ENCODE measurements around the gene MDP1.
A peak's percentile ranks its signal among the peaks of the same experiment; 100 is the strongest.
"Not testable (repeated sequence)": the region's sequence is repeated elsewhere in the genome, so short reads cannot be mapped to it uniquely, and the experiment has no call there.

The MDP1 gene

DNA sequence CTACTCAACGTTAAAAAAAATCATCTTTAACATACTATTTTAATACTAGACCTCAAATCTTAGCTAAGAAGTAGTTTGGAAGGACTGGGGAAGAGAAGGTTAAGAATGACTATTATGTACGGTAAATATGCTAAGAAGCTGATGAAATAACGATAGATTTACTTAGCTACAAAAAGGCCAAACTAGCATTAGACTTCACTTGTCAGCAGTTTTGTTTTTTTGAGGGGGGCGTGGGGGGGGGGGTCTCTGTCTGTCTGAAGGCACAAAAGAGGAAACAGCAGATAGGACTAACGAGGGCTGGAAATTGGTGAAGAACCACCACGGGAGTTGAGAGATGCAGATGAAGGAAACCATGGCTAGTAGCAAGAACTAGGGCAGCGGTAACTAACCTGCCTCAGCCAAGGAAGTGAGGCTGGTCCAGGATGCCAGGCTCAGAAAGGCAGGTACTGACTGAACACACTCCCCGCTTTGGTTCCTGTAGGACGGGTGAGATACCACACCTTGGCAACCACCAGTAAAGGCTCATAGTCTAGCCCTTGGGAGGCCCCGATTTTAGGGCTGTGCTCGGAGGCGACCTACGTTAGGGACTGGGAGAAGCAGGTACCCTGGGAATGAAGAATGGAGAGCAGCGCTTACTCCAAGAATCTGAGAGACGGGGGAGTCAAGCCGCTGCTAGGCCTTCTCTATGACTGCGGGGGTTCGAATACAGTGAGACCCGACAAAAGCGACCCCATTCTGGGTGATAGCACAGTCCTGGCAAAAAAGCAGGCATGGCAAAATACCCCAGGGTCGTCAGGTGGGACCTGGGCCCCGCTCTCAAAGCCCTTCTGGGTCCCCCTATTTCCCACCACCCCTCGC, 15.6 kb upstream of the MDP1 start:
- DNase-seq: no peak

DNA sequence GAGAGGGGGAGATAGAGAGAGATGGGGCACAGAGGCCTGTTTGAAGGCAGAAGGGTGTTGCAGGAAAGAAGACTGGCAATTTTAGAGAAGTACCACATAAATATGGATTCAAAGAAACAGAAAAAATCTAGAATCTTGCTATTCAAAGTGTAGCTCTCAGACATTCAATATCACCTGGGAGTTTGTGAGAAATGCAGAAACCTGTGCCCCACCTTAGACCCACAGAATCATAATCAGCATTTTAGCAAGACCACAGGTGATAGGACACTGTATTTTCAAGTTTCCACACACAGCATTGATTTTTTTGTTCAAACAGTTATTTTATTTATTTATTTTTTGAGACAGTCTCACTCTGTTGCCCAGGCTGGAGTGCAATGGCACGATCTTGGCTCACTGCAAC, 13.0 kb upstream of the MDP1 start:
- no peak for DNase-seq

DNA sequence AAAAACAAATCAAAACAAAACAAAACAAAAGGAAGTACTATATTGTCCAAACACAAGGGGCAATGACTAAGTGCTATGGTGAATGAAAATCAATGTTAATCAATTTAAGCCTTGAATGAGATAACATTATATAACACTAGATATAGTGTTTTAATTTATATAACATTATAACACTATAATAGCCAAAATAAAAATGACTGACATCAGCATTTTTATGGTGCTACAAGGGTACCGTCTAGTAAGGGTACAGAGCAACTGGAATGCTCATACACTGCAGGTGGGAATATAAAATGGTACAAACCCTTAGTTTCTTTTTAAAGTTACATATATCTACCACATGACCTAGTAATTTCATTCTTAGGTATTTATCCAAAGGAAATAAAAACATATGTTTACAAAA, 10.6 kb upstream of the MDP1 start:
- DNase-seq: no peak

DNA sequence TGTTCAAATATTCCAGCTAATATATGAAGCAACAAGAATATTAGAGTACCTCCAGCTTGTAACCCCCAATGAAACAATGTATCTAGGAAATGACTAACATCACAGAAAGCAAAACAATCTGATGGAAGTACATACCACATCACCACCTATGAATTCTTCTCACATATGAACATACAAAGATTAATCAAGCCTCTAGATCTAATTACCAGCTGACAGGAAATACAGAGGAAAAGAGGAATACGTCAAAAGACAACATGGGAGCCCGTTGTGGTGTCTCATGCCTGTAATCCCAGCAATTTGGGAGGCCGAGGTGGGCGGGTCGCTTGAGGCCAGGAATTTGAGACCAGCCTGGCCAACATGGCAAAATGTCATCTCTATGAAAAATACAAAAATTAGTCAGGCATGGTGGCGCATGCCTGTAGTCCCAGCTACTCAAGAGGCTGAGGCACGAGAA, 8.8 kb upstream of the MDP1 start:
- no peak for DNase-seq

DNA sequence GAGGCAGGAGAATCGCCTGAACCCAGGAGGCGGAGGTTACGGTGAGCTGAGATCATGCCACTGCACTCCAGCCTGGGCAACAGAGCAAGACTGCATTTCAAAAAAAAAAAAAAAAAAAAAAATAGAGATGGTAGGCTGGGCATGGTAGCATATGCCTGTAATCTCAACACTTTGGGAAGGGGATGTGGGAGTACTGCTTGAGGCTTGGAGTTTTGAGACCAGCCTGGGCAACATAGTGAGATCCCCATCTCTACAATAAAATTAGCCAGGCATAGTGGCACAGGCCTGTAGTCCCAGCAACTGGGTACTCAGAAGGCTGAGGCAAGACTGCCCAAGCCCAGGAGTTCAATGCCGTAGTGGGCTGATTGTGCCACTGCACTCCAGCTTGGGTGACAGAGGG, 7.1 kb upstream of the MDP1 start:
- not testable (repeated sequence) for DNase-seq

DNA sequence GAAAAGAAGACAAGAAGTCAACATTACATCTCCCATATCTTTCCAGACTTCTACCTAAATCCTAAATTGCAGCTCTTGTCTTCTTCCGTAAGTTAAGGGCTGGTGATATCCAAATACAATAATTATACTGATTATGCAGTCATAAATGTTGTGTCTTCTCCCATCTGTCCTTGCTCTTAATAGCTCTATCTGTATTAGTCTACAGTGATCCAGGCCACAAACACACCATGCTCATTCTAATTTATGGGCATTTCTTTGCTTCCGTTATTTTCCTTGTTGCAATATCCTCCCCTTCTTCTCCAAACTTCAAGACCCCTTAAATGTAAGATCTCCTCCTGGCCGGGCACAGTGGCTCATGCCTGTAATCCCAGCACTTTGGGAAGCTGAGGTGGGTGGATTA, 3.7 kb upstream of the MDP1 start:
- no peak for DNase-seq

DNA sequence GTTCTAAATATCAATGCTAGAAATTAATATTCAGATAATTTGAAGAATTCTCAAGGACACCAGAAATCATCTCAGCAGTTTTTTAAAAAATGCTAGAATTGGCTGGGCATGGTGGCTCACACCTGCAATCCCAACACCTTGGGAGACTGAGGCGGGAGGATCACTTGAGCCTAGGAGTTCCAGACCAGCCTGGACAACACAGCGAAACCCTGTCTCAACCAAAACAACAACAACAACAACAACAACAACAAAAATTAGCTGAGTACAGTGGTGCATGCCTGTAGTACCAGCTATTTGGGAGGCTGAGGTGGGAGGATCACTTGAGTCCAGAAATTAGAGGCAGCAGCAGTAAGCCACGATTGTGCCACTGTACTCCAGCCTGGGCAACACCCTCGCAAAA, 3.2 kb upstream of the MDP1 start:
- no peak for DNase-seq

DNA sequence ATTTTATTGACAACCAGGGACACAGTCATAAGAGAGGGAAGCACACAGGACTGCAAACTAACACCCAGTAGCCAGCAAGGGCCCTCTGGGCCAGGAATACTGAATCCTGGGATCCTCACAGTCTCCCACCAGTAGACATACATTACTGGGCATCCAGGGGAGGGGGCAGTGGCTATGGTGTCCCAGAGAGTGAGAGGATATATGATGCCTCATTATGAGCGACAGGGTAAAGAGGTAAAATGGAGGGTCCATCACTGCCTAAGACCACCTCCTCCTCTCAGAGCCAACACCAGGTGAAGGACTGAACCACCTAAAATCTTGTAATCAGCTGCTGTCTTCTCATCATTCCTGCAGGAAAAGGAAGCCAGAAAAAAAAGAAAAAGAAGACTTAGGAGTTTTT, 1.0 kb upstream of the MDP1 start:
- DNase-seq: not testable (repeated sequence)

DNA sequence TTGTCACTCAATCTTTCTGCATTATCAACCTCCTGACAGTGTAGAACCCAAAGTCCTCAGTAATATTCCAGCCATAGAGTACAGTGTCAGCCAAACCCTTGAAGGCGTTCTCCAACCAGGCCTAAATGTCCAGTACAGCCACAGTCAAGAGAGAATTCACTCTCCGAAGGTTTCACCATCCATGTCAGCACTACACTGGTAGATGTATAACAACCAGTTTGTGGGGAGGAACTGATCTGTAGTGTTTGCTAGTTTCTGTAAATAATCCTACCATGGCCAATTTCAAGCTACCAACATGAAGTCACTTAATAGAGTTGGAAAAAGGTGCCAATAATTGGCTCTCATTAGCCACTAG, 456 bp upstream of the MDP1 start:
- DNase-seq: no peak

DNA sequence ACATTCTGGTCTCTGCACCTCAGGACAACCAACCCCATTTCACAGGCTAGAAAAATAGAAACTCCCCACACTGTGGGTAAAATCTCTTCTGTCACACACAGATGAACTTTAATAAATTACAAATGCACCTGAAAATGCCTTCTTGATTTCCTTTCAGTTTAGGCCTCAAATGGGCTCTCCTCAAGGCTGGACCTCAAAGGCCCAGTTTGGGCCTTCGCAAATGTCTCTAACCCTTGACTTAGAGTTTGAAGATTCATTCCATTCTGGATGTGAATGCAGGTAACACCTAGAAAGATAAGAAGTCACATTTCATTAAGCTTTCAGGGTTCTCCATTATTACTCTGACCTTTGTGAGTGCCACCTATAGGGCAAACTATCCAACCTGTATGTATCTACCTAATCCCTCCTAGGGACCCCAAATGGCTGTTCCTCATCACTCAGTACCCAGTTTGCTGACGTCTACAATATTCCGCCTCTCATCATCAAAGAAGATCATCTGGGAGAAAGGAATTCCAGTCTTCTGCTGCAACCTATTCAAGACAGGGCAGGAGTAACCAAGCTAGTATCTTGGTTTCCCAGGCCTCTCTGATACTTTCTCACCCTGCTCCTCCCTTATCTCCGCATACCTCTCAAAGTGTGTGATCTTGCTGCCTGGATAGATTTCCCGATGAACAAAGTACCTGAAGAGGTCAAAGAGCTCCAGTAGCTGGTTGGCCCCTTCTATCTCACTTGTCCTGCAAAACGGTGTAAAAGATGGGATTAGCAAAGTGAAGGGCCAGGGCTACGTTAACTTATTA, 1.8 kb downstream of the MDP1 start:
- no peak for DNase-seq

DNA sequence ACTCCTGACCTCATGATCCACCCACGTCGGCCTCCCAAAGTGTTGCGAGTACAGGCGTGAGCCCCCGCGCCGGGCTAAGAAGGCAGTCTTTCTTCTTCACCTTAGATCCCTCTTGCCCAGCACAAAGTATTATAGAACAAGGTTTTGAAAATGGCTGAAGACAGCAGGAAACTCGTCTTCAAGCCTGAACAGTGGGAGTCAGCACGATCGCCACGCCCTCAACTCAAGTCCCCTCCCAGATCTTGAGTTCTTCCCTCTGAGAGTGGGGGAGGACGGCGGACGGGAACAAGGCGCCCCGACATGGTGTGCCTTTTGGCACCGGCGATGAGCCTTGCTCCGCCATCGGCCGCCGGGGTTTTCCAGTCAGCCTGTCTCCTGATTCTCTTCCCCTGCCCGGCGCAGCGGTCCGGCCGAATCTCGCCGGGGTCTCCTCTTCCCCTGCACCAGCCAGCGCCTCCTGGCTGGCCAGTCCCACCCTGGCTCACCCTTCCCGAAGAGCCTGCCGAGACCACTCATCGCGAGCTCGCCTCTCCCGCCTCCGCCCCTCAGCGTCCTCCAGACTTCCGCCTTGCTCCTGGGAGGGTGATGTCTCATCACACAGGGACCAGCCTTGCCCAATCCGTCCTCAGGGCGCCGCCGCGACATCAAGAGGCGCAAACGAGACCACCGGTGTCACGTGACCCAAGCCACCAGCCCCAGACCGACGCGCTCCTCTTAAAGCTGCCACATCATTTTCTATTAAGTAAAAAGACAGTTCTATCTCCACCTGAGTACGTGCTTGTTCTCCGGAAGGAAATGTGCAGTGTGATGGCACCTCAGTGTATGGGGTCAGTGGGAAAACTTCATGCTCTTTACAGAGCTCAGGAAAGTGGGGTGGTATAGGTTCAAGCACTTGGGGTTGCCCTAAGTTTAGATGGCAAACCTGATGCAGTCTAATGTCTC, 2.7 kb downstream of the MDP1 start, which contains the start of gene CHMP4A:
TSS of gene CHMP4A (minus strand) at position 565 of the 942 bp plus-strand sequence. CDS start at position 516, 49 bp downstream.
- peak; percentile 83 to 99 for DNase-seq

DNA sequence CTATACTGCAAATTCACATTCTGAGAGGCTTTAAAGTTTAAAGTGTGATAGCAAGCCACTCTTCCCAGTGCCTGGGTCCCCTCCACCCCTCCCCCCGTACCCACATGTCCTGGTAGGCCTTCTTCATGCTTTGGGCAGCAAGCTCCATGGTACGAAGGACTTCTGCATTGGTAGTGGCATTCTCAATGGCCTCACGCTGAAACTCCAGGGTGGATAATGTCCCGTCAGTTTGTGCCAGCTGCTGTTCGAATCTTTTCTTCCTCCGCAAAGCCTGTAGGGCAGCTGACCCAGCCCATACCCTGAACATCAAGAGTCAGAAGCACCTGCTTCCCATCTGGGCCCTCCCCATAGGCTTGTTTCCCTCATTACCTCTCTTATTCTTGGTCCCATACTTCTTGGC, 4.6 kb downstream of the MDP1 start:
- no peak for DNase-seq

DNA sequence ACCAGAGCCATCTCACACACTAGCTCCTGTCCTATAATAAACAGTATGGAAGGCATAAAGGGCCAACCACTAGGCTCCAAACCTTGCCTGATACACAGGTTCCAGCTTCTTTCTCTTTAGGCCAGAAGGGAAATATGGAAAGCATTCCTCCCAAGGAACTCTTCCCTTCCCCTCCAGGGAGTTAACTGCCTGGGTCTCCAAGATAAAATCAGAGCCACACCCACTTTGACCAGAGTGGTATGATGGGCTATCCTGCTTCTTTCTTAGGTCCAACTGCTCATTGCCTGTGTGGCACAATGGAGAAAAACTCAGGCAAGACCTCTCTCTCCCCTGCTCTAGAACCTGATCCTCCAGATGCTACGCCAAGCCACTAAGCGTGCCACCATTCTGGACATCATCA, 8.2 kb downstream of the MDP1 start:
- DNase-seq: no peak

DNA sequence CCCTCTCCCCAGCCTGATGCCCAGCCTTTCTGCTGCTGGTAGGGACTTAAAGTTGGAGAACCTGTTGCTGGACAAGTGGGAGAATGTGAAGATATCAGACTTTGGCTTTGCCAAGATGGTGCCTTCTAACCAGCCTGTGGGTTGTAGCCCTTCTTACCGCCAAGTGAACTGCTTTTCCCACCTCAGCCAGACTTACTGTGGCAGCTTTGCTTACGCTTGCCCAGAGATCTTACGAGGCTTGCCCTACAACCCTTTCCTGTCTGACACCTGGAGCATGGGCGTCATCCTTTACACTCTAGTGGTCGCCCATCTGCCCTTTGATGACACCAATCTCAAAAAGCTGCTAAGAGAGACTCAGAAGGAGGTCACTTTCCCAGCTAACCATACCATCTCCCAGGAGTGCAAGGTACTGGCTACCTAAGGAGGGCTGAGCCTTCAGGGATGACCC, 8.7 kb downstream of the MDP1 start:
- DNase-seq: no peak

DNA sequence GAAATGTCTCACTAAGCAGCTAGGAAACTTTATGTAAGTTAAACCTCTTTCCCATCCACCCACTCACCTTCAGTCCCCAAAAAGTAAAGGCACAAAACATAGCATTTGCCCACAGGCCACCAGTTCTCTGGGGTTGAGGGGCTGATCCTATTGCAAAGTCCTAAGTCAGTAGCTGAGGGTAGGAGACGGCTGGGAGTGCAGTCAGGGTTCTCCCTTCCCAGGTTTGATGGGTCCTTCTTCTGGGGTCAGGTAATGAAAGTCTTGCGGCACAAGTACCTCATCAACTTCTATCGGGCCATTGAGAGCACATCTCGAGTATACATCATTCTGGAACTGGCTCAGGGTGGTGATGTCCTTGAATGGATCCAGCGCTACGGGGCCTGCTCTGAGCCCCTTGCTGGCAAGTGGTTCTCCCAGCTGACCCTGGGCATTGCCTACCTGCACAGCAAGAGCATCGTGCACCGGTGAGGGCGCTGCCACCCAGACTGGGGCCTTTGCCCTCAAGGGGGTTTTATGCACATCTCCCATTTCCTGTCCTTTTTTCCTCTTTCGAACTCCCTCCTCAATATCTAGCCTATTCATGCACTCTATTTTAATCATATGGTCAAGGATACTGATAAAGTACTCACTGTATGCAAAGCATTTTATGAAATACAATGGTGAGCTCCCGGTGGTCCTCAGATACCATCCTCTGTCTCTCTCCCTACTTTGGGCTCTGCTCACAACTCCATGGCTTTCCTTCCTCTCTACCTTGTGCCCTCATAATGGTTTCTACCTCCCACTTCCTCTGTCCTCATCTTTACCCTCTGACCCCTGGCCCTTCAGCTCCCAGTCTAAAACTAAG, 9.4 kb downstream of the MDP1 start:
- no peak for DNase-seq

DNA sequence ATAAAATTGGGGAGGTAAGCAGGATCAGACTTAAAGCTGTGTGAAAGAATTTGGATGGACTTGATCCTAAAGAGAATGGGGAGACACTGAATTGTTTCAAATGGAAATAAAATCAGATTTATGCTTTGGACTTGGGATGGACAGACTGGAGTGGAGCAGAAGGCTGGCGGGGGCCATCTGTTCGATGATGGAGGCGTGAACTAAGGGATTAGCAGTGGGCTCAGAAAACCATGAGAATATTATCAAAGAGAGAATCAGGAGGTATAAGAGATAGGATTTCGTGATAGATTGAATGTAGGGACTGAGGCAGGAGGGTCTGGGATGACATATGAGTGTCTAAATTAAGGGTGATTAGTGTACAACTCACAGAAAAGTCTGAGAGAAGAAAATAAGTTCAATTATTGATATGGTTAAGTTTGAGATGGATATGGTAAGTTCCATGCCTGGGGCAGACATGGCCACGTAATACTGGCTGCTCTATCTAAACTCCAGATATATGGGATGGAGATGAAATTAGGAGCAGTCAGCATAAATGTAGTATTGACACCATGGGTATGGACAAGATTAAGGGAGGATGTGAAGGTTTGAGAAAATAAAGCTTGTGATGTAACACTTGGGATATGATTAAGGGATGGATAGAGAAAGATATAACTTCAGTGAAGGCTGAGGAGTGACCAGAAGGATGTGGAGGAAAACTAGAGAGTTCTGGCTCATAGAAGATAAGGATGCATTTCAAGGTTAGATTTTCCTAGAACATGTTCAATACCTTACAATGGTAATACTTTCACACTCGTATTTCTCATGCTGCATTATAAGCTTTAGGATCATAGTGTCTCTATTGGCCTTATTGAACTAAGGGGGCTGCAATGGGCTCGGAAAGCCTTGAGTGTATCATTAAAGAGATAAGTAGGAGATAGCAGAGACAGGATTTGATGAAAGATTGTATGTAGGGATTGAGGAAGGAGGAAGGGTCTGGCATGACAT, 11.4 kb downstream of the MDP1 start:
- DNase-seq: no peak

DNA sequence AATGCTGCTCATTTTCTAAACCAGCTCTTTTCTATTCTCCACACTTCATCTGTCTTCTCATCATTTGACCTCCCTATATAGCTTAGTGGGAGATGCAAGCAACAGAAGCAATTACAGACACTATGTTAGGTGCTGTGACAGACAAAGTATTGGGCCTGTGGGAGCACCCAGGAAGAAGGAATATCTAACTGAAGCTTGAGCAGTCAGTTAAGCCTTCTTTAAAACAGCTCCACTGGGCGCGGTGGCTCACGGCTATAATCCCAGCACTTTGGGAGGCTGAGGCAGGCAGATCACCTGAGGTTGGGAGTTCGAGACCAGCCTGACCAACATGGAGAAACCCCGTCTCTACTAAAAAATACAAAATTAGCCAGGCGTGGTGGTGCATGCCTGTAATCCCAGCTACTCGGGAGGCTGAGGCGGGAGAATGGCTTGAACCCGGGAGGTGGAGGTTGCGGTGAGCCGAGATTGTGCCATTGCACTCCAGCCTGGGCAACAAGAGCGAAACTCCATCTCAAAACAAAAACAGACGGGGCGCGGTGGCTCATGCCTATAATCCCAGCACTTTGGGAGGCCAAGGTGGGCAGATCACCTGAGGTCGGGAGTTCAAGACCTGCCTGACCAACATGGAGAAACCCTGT, 12.5 kb downstream of the MDP1 start:
- not testable (repeated sequence) for DNase-seq

DNA sequence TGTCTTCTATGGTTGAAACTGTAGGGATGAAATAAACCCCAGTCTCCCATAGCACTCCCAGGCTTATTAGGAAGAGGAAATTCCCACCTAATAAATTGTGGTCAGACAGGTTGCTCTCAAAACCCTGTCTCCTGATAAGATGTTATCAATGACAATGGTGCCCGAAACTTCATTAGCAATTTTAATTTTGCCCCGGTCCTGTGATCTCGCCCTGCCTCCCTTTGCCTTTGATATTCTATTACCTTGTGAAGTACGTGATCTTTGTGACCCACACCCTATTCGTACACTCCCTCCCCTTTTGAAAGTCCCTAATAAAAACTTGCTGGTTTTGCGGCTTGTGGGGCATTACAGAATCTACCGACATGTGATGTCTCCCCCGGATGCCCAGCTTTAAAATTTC, 13.3 kb downstream of the MDP1 start:
- not testable (repeated sequence) for DNase-seq

DNA sequence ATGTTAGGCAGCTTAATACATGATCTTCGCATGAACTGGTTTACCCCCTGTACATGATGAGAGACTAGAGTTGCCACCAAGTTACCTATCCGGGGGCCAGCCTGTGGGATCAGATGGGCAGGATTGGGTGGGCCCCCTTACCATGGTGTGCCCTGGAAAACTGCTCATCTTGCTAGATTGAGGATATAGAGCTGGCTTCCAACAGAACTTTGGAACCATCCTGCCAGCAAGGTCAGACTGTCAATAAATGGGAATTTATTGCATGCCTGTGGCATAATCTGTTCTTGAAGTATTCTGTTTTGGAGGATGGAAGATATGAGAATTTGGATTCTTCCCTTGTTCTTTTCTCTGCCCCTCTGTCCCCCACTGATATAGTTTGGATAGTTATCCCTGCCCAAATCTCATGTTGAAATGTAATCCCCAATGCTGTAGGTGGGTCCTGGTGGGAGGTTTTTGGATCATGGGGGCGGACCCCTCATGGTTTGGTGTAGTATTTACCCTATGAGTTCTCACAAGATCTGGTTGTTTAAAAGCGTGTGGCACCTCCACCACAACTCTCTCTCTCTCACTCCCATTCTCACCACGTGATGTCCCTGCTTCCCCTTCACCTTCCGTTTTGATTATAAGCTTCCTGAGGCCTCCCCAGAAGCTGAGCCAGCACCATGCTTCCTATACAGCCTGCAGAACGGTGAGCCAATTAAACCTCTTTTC, 16.9 kb downstream of the MDP1 start:
- DNase-seq: no peak
